Measurements from ENCODE around the gene ELK3.

Gene ELK3

GRCh38 chr12:96189781-96190180 lies 4.4 kb upstream of the ELK3 start:
- H3K36me3 ChIP-seq (replicated peaks): no peaks in the 10 kb centered on the region
- no peaks in the 10 kb centered on the region for H3K27me3 ChIP-seq (replicated peaks)
- no peak overlapping the region for H3K4me3 ChIP-seq (ENCODE audit: low read depth, low read length)
- no peak for DNase-seq
- no peak overlapping the region for H3K27ac ChIP-seq
- in situ Hi-C loops (cut with HindIII; ENCODE audit: low pct_ligation_motif_present, low sequenced_read_pairs): no loop called here
- TF ChIP-seq CTCF (IDR thresholded peaks at IDR 0.05; ENCODE audit: low read depth, low read length, missing control alignments): no peak

GRCh38 chr12:96190413-96191108 lies 3.6 kb upstream of the ELK3 start:
- no peak overlapping the region for H3K4me3 ChIP-seq (ENCODE audit: low read depth, low read length)
- no peak for TF ChIP-seq CTCF (IDR thresholded peaks at IDR 0.05; ENCODE audit: low read depth, low read length, missing control alignments)
- in situ Hi-C loops (cut with HindIII; ENCODE audit: low pct_ligation_motif_present, low sequenced_read_pairs): no loop called here
- H3K27ac ChIP-seq: no peak overlapping the region
- DNase-seq: no peak
- peaks cover 3% of the 10 kb centered on the region for H3K36me3 ChIP-seq (replicated peaks)
- H3K27me3 ChIP-seq (replicated peaks): no peaks in the 10 kb centered on the region

- Histone ChIP-seq H3K36me3 (replicated peaks) (peaks cover 3% of the 10 kb centered on the region), H3K4me3 (ENCODE audit: low read depth, low read length) (no peak overlapping the region), H3K27ac (no peak overlapping the region), H3K27me3 (replicated peaks) (no peaks in the 10 kb centered on the region)
- TF ChIP-seq CTCF (IDR thresholded peaks at IDR 0.05; ENCODE audit: low read depth, low read length, missing control alignments): no peak
- in situ Hi-C loops (cut with HindIII; ENCODE audit: low pct_ligation_motif_present, low sequenced_read_pairs): no loop called here
- DNase-seq: no peak
Observed at GRCh38 chr12:96192926-96193573, 1.1 kb upstream of the ELK3 start.

- no peak for DNase-seq
- peak overlapping the region; percentile 95 for H3K4me3 ChIP-seq (ENCODE audit: low read depth, low read length)
- H3K27ac ChIP-seq: peak overlapping the region; percentile 76
- H3K27me3 ChIP-seq (replicated peaks): no peaks in the 10 kb centered on the region
- in situ Hi-C loops (cut with HindIII; ENCODE audit: low pct_ligation_motif_present, low sequenced_read_pairs): no loop called here
- no peak for TF ChIP-seq CTCF (IDR thresholded peaks at IDR 0.05; ENCODE audit: low read depth, low read length, missing control alignments)
- peaks cover 3% of the 10 kb centered on the region for H3K36me3 ChIP-seq (replicated peaks)
Observed at GRCh38 chr12:96194576-96194889, 358 bp downstream of the ELK3 start.

- Histone ChIP-seq H3K27ac (peak overlapping the region; percentile 98), H3K4me3 (ENCODE audit: low read depth, low read length) (peak overlapping the region; percentile 95), H3K36me3 (replicated peaks) (peaks cover 3% of the 10 kb centered on the region), H3K27me3 (replicated peaks) (no peaks in the 10 kb centered on the region)
- peak; percentile 70 for DNase-seq
- in situ Hi-C loops (cut with HindIII; ENCODE audit: low pct_ligation_motif_present, low sequenced_read_pairs): no loop called here
- TF ChIP-seq CTCF (IDR thresholded peaks at IDR 0.05; ENCODE audit: low read depth, low read length, missing control alignments): no peak
Observed at GRCh38 chr12:96194971-96195844, 1.0 kb downstream of the ELK3 start.

All from brain microvascular endothelial cell (primary cell).